Mesenteric fat pad (tissue), 1 donor: ENCODE results near the gene MBNL1. TPM values are rescaled to one million over a fixed set of nuclear protein-coding genes. Genes with fewer than 3 reads are reported as not detected.

Source experiments
- DNase-seq: peaks from one replicate; pipeline ENCODE4 v3.0.0-alpha.2; 2020; ENCODE audit warnings: low spot score
- total RNA-seq: library from RNA; stranded (reverse); fragmentation: NEBNext Ultra II Directional; extraction: Animal tissue kit (Norgen Biotek cat#: 25700); gene quantifications from one replicate; pipeline ENCODE4 v1.2.1, GENCODE V29; 2021
- donor health status: DM: yes; HTN: yes; CAD: no.

MBNL1 gene
- total RNA-seq, 1 donor from 2014 or later = 284 TPM

GRCh38 chr3:152374262-152374990, 105.7 kb downstream of the MBNL1 start:
- DNase-seq = no peak

- DNase-seq = no peak
Observed at GRCh38 chr3:152375546-152375945, 106.8 kb downstream of the MBNL1 start.

GRCh38 chr3:152376351-152377183, 107.8 kb downstream of the MBNL1 start:
- DNase-seq = no peak

GRCh38 chr3:152377184-152377570, 108.4 kb downstream of the MBNL1 start:
- DNase-seq = no peak

- no peak for DNase-seq
Observed at GRCh38 chr3:152379415-152380042, 110.8 kb downstream of the MBNL1 start.

GRCh38 chr3:152380043-152380442, 111.3 kb downstream of the MBNL1 start:
- no peak for DNase-seq

- DNase-seq = no peak
Observed at GRCh38 chr3:152381881-152382295, 113.2 kb downstream of the MBNL1 start.

- no peak for DNase-seq
Observed at GRCh38 chr3:152382312-152383135, 113.8 kb downstream of the MBNL1 start.

- DNase-seq = no peak
Observed at GRCh38 chr3:152383136-152383606, 114.4 kb downstream of the MBNL1 start.

GRCh38 chr3:152384412-152384811, 115.7 kb downstream of the MBNL1 start:
- DNase-seq = no peak

- DNase-seq = no peak
Observed at GRCh38 chr3:152385761-152386160, 117.0 kb downstream of the MBNL1 start.

- no peak for DNase-seq
Observed at GRCh38 chr3:152386208-152386607, 117.5 kb downstream of the MBNL1 start.

GRCh38 chr3:152388631-152389030, 119.9 kb downstream of the MBNL1 start:
- DNase-seq = no peak

- no peak for DNase-seq
Observed at GRCh38 chr3:152389316-152389934, 120.7 kb downstream of the MBNL1 start.

- no peak for DNase-seq
Observed at GRCh38 chr3:152390647-152391046, 121.9 kb downstream of the MBNL1 start.

GRCh38 chr3:152391671-152392070, 122.9 kb downstream of the MBNL1 start:
- DNase-seq = no peak

GRCh38 chr3:152392272-152392880, 123.6 kb downstream of the MBNL1 start:
- DNase-seq = no peak

- no peak for DNase-seq
Observed at GRCh38 chr3:152394246-152394645, 125.5 kb downstream of the MBNL1 start.

- DNase-seq = no peak
Observed at GRCh38 chr3:152395764-152396163, 127.0 kb downstream of the MBNL1 start.

GRCh38 chr3:152396867-152397266, 128.1 kb downstream of the MBNL1 start:
- DNase-seq = no peak
